ENCODE data around the gene MVB12A. TPM values are rescaled to one million over a fixed set of nuclear protein-coding genes. Genes with fewer than 3 reads are reported as not detected.

Gene MVB12A
- total and polyA plus RNA-seq, 2 experiments from 2014 or later = 36.6 to 60.3 TPM

DNA sequence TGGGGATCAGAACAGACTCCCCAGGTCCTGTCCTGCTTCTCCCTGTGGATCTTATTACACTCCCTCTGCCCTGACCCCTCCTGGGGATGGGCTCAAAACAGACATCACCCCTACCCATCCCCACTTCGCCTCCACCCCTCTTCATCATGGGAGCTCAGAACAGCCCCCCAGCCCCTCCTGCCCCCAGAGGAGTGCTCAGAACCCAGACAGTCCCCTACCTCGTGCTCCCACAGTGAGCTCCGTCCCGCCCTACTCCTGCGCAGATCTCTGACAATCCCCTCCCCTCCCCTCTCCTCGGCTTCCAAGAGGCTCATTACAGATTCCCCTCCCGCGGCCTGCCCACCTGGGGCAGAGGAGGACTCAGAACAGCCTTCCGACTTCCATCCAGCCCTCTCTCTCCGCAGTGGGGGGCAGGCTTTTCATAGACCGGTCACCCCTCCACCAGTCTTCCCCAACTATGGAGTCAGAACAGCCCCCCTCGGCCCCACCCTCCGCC, 34.8 kb downstream of the MVB12A start:
- H3F3A ChIP-seq (replicated peaks; ENCODE audit: low read depth) = peaks cover 3% of the 10 kb centered on the region; the same call in 1 of the 2 replicates
- TF ChIP-seq NANOG (IDR thresholded peaks at IDR 0.05; ENCODE audit: borderline replicate concordance) (no peak), ZNF114 (CRISPR knock-in tag; IDR thresholded peaks at IDR 0.05) (no peak), ZNF331 (CRISPR knock-in tag; IDR thresholded peaks at IDR 0.05; ENCODE audit: low read depth) (no peak), JUNB (IDR thresholded peaks at IDR 0.05; ENCODE audit: unreplicated experiment) (no peak), EZH2 (IDR thresholded peaks at IDR 0.05; ENCODE audit: low read depth, unreplicated experiment) (no peak), STAT1 (IDR thresholded peaks at IDR 0.05; ENCODE audit: unreplicated experiment) (no peak), POLR2AphosphoS5 (IDR thresholded peaks at IDR 0.05; ENCODE audit: low read depth) (no peak), CREB1 (CRISPR knock-in tag; IDR thresholded peaks at IDR 0.05; ENCODE audit: low read depth) (no peak), EZH2phosphoT487 (IDR thresholded peaks at IDR 0.05; ENCODE audit: unreplicated experiment) (no peak), CTCF (conservative IDR thresholded peaks at IDR 0.05; ENCODE audit: low read depth in 2 of 2) (no peak)
- TF ChIP-seq, protein P1, sequence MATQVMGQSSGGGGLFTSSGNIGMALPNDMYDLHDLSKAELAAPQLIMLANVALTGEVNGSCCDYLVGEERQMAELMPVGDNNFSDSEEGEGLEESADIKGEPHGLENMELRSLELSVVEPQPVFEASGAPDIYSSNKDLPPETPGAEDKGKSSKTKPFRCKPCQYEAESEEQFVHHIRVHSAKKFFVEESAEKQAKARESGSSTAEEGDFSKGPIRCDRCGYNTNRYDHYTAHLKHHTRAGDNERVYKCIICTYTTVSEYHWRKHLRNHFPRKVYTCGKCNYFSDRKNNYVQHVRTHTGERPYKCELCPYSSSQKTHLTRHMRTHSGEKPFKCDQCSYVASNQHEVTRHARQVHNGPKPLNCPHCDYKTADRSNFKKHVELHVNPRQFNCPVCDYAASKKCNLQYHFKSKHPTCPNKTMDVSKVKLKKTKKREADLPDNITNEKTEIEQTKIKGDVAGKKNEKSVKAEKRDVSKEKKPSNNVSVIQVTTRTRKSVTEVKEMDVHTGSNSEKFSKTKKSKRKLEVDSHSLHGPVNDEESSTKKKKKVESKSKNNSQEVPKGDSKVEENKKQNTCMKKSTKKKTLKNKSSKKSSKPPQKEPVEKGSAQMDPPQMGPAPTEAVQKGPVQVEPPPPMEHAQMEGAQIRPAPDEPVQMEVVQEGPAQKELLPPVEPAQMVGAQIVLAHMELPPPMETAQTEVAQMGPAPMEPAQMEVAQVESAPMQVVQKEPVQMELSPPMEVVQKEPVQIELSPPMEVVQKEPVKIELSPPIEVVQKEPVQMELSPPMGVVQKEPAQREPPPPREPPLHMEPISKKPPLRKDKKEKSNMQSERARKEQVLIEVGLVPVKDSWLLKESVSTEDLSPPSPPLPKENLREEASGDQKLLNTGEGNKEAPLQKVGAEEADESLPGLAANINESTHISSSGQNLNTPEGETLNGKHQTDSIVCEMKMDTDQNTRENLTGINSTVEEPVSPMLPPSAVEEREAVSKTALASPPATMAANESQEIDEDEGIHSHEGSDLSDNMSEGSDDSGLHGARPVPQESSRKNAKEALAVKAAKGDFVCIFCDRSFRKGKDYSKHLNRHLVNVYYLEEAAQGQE (IDR thresholded peaks at IDR 0.05; ENCODE audit: unreplicated experiment) = no peak
- TF ChIP-seq, protein P2, sequence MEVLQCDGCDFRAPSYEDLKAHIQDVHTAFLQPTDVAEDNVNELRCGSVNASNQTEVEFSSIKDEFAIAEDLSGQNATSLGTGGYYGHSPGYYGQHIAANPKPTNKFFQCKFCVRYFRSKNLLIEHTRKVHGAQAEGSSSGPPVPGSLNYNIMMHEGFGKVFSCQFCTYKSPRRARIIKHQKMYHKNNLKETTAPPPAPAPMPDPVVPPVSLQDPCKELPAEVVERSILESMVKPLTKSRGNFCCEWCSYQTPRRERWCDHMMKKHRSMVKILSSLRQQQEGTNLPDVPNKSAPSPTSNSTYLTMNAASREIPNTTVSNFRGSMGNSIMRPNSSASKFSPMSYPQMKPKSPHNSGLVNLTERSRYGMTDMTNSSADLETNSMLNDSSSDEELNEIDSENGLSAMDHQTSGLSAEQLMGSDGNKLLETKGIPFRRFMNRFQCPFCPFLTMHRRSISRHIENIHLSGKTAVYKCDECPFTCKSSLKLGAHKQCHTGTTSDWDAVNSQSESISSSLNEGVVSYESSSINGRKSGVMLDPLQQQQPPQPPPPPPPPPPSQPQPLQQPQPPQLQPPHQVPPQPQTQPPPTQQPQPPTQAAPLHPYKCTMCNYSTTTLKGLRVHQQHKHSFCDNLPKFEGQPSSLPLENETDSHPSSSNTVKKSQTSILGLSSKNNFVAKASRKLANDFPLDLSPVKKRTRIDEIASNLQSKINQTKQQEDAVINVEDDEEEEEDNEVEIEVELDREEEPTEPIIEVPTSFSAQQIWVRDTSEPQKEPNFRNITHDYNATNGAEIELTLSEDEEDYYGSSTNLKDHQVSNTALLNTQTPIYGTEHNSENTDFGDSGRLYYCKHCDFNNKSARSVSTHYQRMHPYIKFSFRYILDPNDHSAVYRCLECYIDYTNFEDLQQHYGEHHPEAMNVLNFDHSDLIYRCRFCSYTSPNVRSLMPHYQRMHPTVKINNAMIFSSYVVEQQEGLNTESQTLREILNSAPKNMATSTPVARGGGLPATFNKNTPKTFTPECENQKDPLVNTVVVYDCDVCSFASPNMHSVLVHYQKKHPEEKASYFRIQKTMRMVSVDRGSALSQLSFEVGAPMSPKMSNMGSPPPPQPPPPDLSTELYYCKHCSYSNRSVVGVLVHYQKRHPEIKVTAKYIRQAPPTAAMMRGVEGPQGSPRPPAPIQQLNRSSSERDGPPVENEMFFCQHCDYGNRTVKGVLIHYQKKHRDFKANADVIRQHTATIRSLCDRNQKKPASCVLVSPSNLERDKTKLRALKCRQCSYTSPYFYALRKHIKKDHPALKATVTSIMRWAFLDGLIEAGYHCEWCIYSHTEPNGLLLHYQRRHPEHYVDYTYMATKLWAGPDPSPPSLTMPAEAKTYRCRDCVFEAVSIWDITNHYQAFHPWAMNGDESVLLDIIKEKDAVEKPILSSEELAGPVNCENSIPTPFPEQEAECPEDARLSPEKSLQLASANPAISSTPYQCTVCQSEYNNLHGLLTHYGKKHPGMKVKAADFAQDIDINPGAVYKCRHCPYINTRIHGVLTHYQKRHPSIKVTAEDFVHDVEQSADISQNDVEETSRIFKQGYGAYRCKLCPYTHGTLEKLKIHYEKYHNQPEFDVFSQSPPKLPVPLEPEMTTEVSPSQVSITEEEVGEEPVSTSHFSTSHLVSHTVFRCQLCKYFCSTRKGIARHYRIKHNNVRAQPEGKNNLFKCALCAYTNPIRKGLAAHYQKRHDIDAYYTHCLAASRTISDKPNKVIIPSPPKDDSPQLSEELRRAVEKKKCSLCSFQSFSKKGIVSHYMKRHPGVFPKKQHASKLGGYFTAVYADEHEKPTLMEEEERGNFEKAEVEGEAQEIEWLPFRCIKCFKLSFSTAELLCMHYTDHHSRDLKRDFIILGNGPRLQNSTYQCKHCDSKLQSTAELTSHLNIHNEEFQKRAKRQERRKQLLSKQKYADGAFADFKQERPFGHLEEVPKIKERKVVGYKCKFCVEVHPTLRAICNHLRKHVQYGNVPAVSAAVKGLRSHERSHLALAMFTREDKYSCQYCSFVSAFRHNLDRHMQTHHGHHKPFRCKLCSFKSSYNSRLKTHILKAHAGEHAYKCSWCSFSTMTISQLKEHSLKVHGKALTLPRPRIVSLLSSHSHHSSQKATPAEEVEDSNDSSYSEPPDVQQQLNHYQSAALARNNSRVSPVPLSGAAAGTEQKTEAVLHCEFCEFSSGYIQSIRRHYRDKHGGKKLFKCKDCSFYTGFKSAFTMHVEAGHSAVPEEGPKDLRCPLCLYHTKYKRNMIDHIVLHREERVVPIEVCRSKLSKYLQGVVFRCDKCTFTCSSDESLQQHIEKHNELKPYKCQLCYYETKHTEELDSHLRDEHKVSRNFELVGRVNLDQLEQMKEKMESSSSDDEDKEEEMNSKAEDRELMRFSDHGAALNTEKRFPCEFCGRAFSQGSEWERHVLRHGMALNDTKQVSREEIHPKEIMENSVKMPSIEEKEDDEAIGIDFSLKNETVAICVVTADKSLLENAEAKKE (CRISPR knock-in tag; IDR thresholded peaks at IDR 0.05) = no peak
- TF ChIP-seq, protein P3, sequence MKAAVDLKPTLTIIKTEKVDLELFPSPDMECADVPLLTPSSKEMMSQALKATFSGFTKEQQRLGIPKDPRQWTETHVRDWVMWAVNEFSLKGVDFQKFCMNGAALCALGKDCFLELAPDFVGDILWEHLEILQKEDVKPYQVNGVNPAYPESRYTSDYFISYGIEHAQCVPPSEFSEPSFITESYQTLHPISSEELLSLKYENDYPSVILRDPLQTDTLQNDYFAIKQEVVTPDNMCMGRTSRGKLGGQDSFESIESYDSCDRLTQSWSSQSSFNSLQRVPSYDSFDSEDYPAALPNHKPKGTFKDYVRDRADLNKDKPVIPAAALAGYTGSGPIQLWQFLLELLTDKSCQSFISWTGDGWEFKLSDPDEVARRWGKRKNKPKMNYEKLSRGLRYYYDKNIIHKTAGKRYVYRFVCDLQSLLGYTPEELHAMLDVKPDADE (IDR thresholded peaks at IDR 0.05) = no peak
- H3K4me2 ChIP-seq = peak overlapping the region; percentile 79
- DNase-seq (ENCODE audit: low spot score) = peak; percentile 76
- H3K4me1 ChIP-seq (ENCODE audit: insufficient read depth) = peaks cover 12% of the 10 kb centered on the region
- H3K4me3 Mint-ChIP-seq = peak overlapping the region; percentile 66
- no peaks in the 10 kb centered on the region for H3K79me2 ChIP-seq (replicated peaks; ENCODE audit: insufficient read depth)
- peak; percentile 86 for ATAC-seq
- peaks cover 31% of the 10 kb centered on the region for H3K27me3 Mint-ChIP-seq (ENCODE audit: insufficient read depth, low read depth, poor library complexity)
- H3K4me3 ChIP-seq = peak overlapping the region; percentile 56
- H2AFZ ChIP-seq = peak overlapping the region; percentile 89
- H3K27ac Mint-ChIP-seq = no peak overlapping the region
- no peaks in the 10 kb centered on the region for H4K20me1 ChIP-seq (replicated peaks; ENCODE audit: insufficient read depth)
- H3K36me3 ChIP-seq (ENCODE audit: insufficient read depth) = no peaks in the 10 kb centered on the region
- H3K27me3 ChIP-seq (ENCODE audit: insufficient read depth) = peaks cover 46% of the 10 kb centered on the region
- no peak overlapping the region for H3K27ac ChIP-seq (ENCODE audit: low read depth)
- peaks cover 10% of the 10 kb centered on the region for H3K4me1 Mint-ChIP-seq
- peaks cover 4% of the 10 kb centered on the region; the same call in 1 of the 3 replicates for H3K9me3 Mint-ChIP-seq
- H3K36me3 Mint-ChIP-seq (ENCODE audit: low read depth) = no peaks in the 10 kb centered on the region; the same call in 2 of the 3 replicates
- no peaks in the 10 kb centered on the region for H3K9me2 ChIP-seq (ENCODE audit: insufficient read depth)
